ENCODE results near the gene SPAG17.

GRCh38 chr1:118160806-118161205 is 24.2 kb downstream of the SPAG17 start:
- TF ChIP-seq CTCF (conservative IDR thresholded peaks at IDR 0.05; ENCODE audit: low read depth in 2 of 2) (no peak), REST (IDR thresholded peaks at IDR 0.05; ENCODE audit: unreplicated experiment) (no peak), POLR2AphosphoS5 (IDR thresholded peaks at IDR 0.05; ENCODE audit: low read depth) (no peak), EZH2 (IDR thresholded peaks at IDR 0.05; ENCODE audit: low read depth, unreplicated experiment) (no peak), JUNB (IDR thresholded peaks at IDR 0.05; ENCODE audit: unreplicated experiment) (no peak), STAT1 (IDR thresholded peaks at IDR 0.05; ENCODE audit: unreplicated experiment) (no peak), CREB1 (CRISPR knock-in tag; IDR thresholded peaks at IDR 0.05; ENCODE audit: low read depth) (no peak), NANOG (IDR thresholded peaks at IDR 0.05; ENCODE audit: borderline replicate concordance) (no peak), EZH2phosphoT487 (IDR thresholded peaks at IDR 0.05; ENCODE audit: unreplicated experiment) (no peak), ZNF114 (CRISPR knock-in tag; IDR thresholded peaks at IDR 0.05) (no peak), ZNF331 (CRISPR knock-in tag; IDR thresholded peaks at IDR 0.05; ENCODE audit: low read depth) (no peak), ETS1 (IDR thresholded peaks at IDR 0.05) (no peak)
